ENCODE results near the gene UPF1. TPM values are rescaled to one million over a fixed set of nuclear protein-coding genes. Genes with fewer than 3 reads are reported as not detected.

The UPF1 gene
- total and polyA plus RNA-seq, 4 experiments from 2014 or later = 2.6 to 130 (median 74.3) TPM

DNA sequence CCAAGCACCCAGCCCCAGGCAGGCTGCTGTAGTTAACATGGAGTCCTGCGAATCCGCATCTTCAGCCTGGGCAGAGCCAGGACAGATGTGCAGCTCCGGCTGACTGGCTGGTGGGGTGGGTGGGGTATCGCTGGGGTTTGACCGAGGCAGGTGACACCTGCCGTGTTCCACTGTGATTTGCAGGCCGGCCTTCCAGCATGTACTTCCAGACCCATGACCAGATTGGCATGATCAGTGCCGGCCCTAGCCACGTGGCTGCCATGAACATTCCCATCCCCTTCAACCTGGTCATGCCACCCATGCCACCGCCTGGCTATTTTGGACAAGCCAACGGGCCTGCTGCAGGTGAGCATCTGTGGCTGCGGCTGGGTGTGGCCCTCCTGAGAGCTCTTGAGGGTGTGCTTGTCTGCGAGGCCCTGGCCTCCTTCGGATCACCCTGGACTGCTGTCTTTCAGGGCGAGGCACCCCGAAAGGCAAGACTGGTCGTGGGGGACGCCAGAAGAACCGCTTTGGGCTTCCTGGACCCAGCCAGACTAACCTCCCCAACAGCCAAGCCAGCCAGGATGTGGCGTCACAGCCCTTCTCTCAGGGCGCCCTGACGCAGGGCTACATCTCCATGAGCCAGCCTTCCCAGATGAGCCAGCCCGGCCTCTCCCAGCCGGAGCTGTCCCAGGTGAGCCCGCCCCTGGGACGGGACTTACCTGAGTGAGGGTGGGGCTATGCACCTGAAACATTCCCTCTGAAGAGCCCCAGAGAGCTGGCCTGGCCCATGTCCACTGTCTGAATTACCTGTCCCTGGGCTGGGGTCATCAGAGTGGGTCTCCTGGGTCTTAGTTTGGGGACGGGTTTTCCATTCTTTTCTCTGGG is 33.6 kb downstream of the UPF1 start:
- Mint-ChIP-seq H3K27me3 (no peaks in the 10 kb centered on the region), H3K4me3 (no peak overlapping the region), H3K4me1 (peaks cover 0 to 9% (median 3%) of the 10 kb centered on the region in 4 donors), H3K27ac (peak overlapping the region in 3 of 7 donors; percentile 10 to 67 (median 63)), H3K36me3 (peaks cover 33 to 58% of the 10 kb centered on the region in 2 donors), H3K9me3 (no peaks in the 10 kb centered on the region)
- H3K27me3 ChIP-seq (ENCODE audit: insufficient read depth, low read length) = no peaks in the 10 kb centered on the region
- no peaks in the 10 kb centered on the region for H3K9me3 ChIP-seq (ENCODE audit: control insufficient read depth in 1 of 2, low read length in 2 of 2)
- POLR2A ChIA-PET (ENCODE audit: partially characterized antibody) = interaction anchor here (0.5 to 0.7 kb wide), 2 partner anchors 21 to 272 kb away, joined by 3 read pairs; no protein-coding TSS in a partner anchor
- H3K36me3 ChIP-seq (ENCODE audit: insufficient read depth, low read length) = peaks cover 59% of the 10 kb centered on the region
- CTCF ChIA-PET (ENCODE audit: partially characterized antibody) = interaction anchor here (0.8 to 3.1 kb wide), 10 partner anchors 10 to 393 kb away, joined by 3 to 14 read pairs (median 4); no protein-coding TSS in a partner anchor
- no peak overlapping the region for H3K4me3 ChIP-seq (ENCODE audit: low read length in 2 of 2)
- intact Hi-C loops (cut with micrococcal nuclease) = loop anchor here (10.0 kb wide), 1 partner anchor 49 kb away; the partner anchor contains the start of genes COPE and DDX49
- no peak for DNase-seq
- no peak overlapping the region for H3K27ac ChIP-seq (ENCODE audit: low read depth, low read length)
- peaks cover 4% of the 10 kb centered on the region for H3K4me1 ChIP-seq (ENCODE audit: insufficient read depth, low read length)

DNA sequence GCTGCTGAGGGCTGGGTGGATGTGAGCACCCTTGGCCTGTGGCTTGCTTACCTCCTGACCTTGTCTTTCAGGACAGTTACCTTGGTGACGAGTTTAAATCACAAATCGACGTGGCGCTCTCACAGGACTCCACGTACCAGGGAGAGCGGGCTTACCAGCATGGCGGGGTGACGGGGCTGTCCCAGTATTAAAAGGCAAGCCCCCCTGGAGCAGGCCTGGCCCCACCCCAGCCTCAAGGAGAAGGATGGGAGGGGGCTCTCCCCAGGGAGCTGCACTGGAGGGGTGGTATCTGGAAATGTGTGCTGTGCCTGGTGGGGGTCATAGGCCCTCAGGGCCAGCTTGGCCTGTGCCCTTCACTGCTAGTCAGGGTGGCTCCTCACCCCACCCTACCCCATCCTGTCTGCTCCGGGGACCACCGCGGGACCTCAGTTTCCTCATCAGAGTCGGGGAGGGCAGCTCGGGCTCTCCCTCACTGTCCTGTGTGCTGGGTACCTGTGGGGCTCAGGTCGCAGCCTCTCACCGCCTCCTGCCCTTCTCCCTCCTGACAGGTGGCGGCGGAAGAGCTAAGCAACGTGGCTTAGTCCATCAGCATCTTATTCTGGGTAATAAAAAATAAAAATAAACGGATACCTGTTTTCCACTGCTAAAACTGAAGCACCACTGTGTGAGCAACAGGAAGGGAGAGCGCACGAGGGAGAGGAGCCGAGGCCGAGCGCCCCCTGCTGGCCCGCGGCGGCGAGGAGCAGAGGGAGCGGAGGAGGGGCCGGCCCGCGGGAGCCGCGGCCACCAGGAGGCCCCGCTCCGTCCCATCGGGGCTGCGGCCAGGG is 34.4 kb downstream of the UPF1 start:
- ChIA-PET POLR2A (ENCODE audit: partially characterized antibody) (interaction anchor here (0.5 to 0.7 kb wide), 3 partner anchors 22 to 273 kb away, joined by 3 to 5 read pairs (median 3); no protein-coding TSS in a partner anchor), CTCF (ENCODE audit: partially characterized antibody) (interaction anchor here (0.8 to 3.1 kb wide), 14 partner anchors 11 to 415 kb away, joined by 3 to 14 read pairs (median 4); no protein-coding TSS in a partner anchor)
- Mint-ChIP-seq H3K27me3 (no peaks in the 10 kb centered on the region), H3K4me1 (peaks cover 2 to 15% (median 6%) of the 10 kb centered on the region in 4 donors), H3K27ac (peak overlapping the region in 2 of 7 donors; percentile 63 to 67), H3K9me3 (no peaks in the 10 kb centered on the region), H3K36me3 (peaks cover 27 to 49% of the 10 kb centered on the region in 2 donors), H3K4me3 (no peak overlapping the region)
- peaks cover 4% of the 10 kb centered on the region for H3K4me1 ChIP-seq (ENCODE audit: insufficient read depth, low read length)
- no peaks in the 10 kb centered on the region for H3K9me3 ChIP-seq (ENCODE audit: control insufficient read depth in 1 of 2, low read length in 2 of 2)
- intact Hi-C loops (cut with micrococcal nuclease) = loop anchor here (10.0 kb wide), 1 partner anchor 49 kb away; the partner anchor contains the start of genes COPE and DDX49
- no peak overlapping the region for H3K4me3 ChIP-seq (ENCODE audit: low read length in 2 of 2)
- peak in 4 of 5 donors; percentile 60 to 64 (median 62) for DNase-seq
- H3K27me3 ChIP-seq (ENCODE audit: insufficient read depth, low read length) = no peaks in the 10 kb centered on the region
- H3K27ac ChIP-seq (ENCODE audit: low read depth, low read length) = no peak overlapping the region
- H3K36me3 ChIP-seq (ENCODE audit: insufficient read depth, low read length) = peaks cover 50% of the 10 kb centered on the region

DNA sequence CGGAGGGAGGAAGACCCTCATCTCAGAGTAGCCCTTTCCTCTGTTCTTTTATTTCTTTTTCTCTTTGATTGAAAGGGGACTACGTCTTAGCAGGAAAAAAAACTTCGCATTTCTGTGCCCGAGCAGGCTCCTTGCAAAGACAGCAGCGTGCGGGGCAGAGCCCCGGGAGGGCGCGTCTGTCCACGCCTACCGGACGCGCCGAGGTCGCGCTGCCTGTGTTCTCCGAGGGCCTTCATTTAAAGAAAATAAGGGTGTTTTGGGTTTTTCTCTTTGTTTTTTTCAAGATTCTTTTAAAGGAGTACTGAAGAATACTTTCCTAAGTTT is 35.0 kb downstream of the UPF1 start:
- Mint-ChIP-seq H3K36me3 (peaks cover 27 to 44% of the 10 kb centered on the region in 2 donors), H3K9me3 (no peaks in the 10 kb centered on the region), H3K4me3 (peak overlapping the region in 1 of 8 donors; percentile 20), H3K27ac (peak overlapping the region in 1 of 7 donors; percentile 67), H3K27me3 (peaks cover 0 to 3% of the 10 kb centered on the region in 2 donors), H3K4me1 (peaks cover 5 to 19% (median 10%) of the 10 kb centered on the region in 4 donors)
- POLR2A ChIA-PET (ENCODE audit: partially characterized antibody) = no interaction called here
- peaks cover 4% of the 10 kb centered on the region for H3K4me1 ChIP-seq (ENCODE audit: insufficient read depth, low read length)
- H3K27me3 ChIP-seq (ENCODE audit: insufficient read depth, low read length) = no peaks in the 10 kb centered on the region
- H3K9me3 ChIP-seq (ENCODE audit: control insufficient read depth in 1 of 2, low read length in 2 of 2) = no peaks in the 10 kb centered on the region
- H3K36me3 ChIP-seq (ENCODE audit: insufficient read depth, low read length) = peaks cover 44% of the 10 kb centered on the region
- H3K27ac ChIP-seq (ENCODE audit: low read depth, low read length) = no peak overlapping the region
- intact Hi-C loops (cut with micrococcal nuclease) = loop anchor here (10.0 kb wide), 1 partner anchor 48 kb away; the partner anchor contains the start of genes COPE and DDX49
- DNase-seq = no peak
- CTCF ChIA-PET (ENCODE audit: partially characterized antibody) = interaction anchor here (0.8 to 3.1 kb wide), 16 partner anchors 8 to 416 kb away, joined by 3 to 14 read pairs (median 4); no protein-coding TSS in a partner anchor
- no peak overlapping the region for H3K4me3 ChIP-seq (ENCODE audit: low read length in 2 of 2)

DNA sequence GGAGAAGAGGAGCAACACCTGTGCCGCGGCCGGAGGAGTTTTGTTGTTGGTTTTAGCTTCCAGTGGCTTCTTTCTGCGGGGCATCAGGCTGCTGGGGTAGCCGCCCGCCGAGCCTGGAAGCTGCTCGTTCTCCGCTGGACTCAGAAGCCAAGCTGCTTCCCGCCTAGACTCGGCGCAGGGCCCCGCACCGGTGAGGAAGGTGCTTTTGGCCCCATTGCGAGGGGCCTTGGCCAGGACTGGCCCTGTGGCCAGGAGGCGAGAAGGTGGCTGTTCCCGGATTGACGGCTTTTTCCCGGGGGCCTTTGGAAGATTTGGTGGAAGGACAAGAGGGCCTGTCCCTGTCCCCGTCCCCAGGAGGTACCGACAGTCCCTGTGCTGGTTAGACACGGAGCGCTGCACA is 35.4 kb downstream of the UPF1 start:
- ChIA-PET CTCF (ENCODE audit: partially characterized antibody) (interaction anchor here (0.8 to 3.1 kb wide), 10 partner anchors 9 to 416 kb away, joined by 3 to 14 read pairs (median 3); no protein-coding TSS in a partner anchor), POLR2A (ENCODE audit: partially characterized antibody) (no interaction called here)
- no peak for DNase-seq
- H3K9me3 Mint-ChIP-seq = no peaks in the 10 kb centered on the region
- H3K4me1 Mint-ChIP-seq = peaks cover 8 to 23% (median 12%) of the 10 kb centered on the region in 4 donors
- peaks cover 25 to 40% of the 10 kb centered on the region in 2 donors for H3K36me3 Mint-ChIP-seq
- intact Hi-C loops (cut with micrococcal nuclease) = loop anchor here (10.0 kb wide), 1 partner anchor 48 kb away; the partner anchor contains the start of genes COPE and DDX49
- Histone ChIP-seq H3K4me1 (ENCODE audit: insufficient read depth, low read length) (peaks cover 4% of the 10 kb centered on the region), H3K27ac (ENCODE audit: low read depth, low read length) (no peak overlapping the region), H3K36me3 (ENCODE audit: insufficient read depth, low read length) (peaks cover 40% of the 10 kb centered on the region), H3K27me3 (ENCODE audit: insufficient read depth, low read length) (no peaks in the 10 kb centered on the region), H3K9me3 (ENCODE audit: control insufficient read depth in 1 of 2, low read length in 2 of 2) (no peaks in the 10 kb centered on the region), H3K4me3 (ENCODE audit: low read length in 2 of 2) (no peak overlapping the region)
- H3K27me3 Mint-ChIP-seq = peaks cover 0 to 3% of the 10 kb centered on the region in 2 donors
- peak overlapping the region in 1 of 8 donors; percentile 20 for H3K4me3 Mint-ChIP-seq
- peak overlapping the region in 2 of 7 donors; percentile 53 to 67 for H3K27ac Mint-ChIP-seq

DNA sequence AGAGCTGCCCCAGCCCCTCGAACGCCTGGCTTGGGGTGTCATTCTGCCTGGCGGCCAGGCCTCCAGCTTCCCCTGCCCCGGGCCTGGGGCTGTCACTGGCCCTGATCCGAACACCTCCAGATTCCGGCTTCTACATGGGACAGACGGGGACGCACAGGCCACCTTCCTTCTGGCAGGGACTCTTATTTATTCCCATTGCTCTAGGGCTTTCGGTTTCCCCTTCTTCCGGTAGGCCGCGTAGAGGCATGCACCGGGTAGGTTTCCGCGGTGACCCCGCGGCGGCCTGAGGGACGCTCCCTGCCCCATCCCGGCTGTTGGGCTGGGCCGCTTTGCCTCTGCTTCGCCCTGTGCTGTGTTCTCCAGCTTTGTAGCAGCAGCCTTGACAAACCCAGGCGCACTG is 36.0 kb downstream of the UPF1 start:
- intact Hi-C loops (cut with micrococcal nuclease) = loop anchor here (10.0 kb wide), 1 partner anchor 47 kb away; the partner anchor contains the start of genes COPE and DDX49
- peaks cover 8 to 23% (median 12%) of the 10 kb centered on the region in 4 donors for H3K4me1 Mint-ChIP-seq
- H3K9me3 Mint-ChIP-seq = no peaks in the 10 kb centered on the region
- H3K9me3 ChIP-seq (ENCODE audit: control insufficient read depth in 1 of 2, low read length in 2 of 2) = no peaks in the 10 kb centered on the region
- no peak for DNase-seq
- no peak overlapping the region for H3K27ac ChIP-seq (ENCODE audit: low read depth, low read length)
- H3K27me3 ChIP-seq (ENCODE audit: insufficient read depth, low read length) = no peaks in the 10 kb centered on the region
- no peak overlapping the region for H3K4me3 ChIP-seq (ENCODE audit: low read length in 2 of 2)
- peaks cover 4% of the 10 kb centered on the region for H3K4me1 ChIP-seq (ENCODE audit: insufficient read depth, low read length)
- H3K27me3 Mint-ChIP-seq = peaks cover 0 to 3% of the 10 kb centered on the region in 2 donors
- ChIA-PET CTCF (ENCODE audit: partially characterized antibody) (interaction anchor here (0.8 to 3.1 kb wide), 10 partner anchors 9 to 417 kb away, joined by 3 to 14 read pairs (median 3); no protein-coding TSS in a partner anchor), POLR2A (ENCODE audit: partially characterized antibody) (interaction anchor here (0.7 kb wide), 1 partner anchor 406 kb away, joined by 4 read pairs; no protein-coding TSS in a partner anchor)
- peaks cover 22 to 36% of the 10 kb centered on the region in 2 donors for H3K36me3 Mint-ChIP-seq
- peaks cover 34% of the 10 kb centered on the region for H3K36me3 ChIP-seq (ENCODE audit: insufficient read depth, low read length)
- no peak overlapping the region for H3K4me3 Mint-ChIP-seq
- H3K27ac Mint-ChIP-seq = peak overlapping the region in 1 of 7 donors; percentile 32

DNA sequence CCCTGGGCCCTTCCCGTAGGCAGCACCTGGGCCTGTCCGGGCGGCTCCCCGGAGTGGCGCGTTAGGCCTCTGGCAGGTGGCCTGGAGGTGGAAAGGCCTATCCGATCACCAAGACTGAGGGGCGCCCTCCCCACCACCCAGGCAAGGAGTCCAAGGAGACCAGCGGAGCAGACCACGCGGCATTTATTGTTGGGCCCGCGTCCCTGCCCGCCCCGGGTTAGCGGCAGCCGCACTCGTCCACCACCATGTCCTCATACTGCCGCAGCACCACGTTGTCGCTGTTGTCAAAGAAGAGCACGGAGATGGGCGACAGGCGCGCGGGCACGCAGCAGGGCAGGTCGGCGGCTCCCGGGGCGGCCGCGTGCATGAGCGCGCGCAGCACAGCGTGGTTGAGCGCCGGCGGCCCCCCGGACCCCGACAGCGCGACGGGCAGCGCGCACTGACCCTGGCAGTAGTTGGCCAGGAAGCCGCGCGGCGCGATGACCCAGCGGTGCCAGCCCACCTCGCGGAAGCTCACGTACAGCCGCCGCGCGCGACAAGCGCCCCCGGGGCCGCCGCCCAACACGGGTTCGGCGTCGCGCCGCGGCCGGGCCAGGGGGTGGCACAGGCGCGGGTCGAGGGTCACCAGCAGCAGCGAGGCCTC is 36.7 kb downstream of the UPF1 start:
- DNase-seq = no peak
- POLR2A ChIA-PET (ENCODE audit: partially characterized antibody) = interaction anchor here (0.7 kb wide), 1 partner anchor 407 kb away, joined by 4 read pairs; no protein-coding TSS in a partner anchor
- H3K27me3 Mint-ChIP-seq = peaks cover 0 to 3% of the 10 kb centered on the region in 2 donors
- H3K4me1 Mint-ChIP-seq = peaks cover 8 to 23% (median 12%) of the 10 kb centered on the region in 4 donors
- H3K27ac ChIP-seq (ENCODE audit: low read depth, low read length) = no peak overlapping the region
- intact Hi-C loops (cut with micrococcal nuclease) = loop anchor here (10.0 kb wide), 1 partner anchor 46 kb away; the partner anchor contains the start of genes COPE and DDX49
- peaks cover 4% of the 10 kb centered on the region for H3K4me1 ChIP-seq (ENCODE audit: insufficient read depth, low read length)
- H3K4me3 ChIP-seq (ENCODE audit: low read length in 2 of 2) = no peak overlapping the region
- peaks cover 22 to 32% of the 10 kb centered on the region in 2 donors for H3K36me3 Mint-ChIP-seq
- H3K27ac Mint-ChIP-seq = peak overlapping the region in 1 of 7 donors; percentile 32
- H3K36me3 ChIP-seq (ENCODE audit: insufficient read depth, low read length) = peaks cover 28% of the 10 kb centered on the region
- no peaks in the 10 kb centered on the region for H3K27me3 ChIP-seq (ENCODE audit: insufficient read depth, low read length)
- no peaks in the 10 kb centered on the region for H3K9me3 Mint-ChIP-seq
- no peak overlapping the region for H3K4me3 Mint-ChIP-seq
- no peaks in the 10 kb centered on the region for H3K9me3 ChIP-seq (ENCODE audit: control insufficient read depth in 1 of 2, low read length in 2 of 2)
- CTCF ChIA-PET (ENCODE audit: partially characterized antibody) = no interaction called here

Data from CD4-positive, alpha-beta memory T cell (primary cell).